ENCODE data around the gene GRXCR1. TPM values are rescaled to one million over a fixed set of nuclear protein-coding genes. Genes with fewer than 3 reads are reported as not detected.

The GRXCR1 gene
- total and polyA plus RNA-seq, 7 donors, result not detected

- H3K4me1 ChIP-seq, result no peaks in the 10 kb centered on the region
- H3K9me3 ChIP-seq, result no peaks in the 10 kb centered on the region
- ATAC-seq, result no peak
- no peak overlapping the region for H3K27ac ChIP-seq
- no peak for DNase-seq
- intact Hi-C loops (cut with DNase I), result no loop called here
- H3K4me3 ChIP-seq, result no peak overlapping the region
- H3K27me3 ChIP-seq (ENCODE audit: insufficient read depth in 3 of 3, low read length in 2 of 3), result no peaks in the 10 kb centered on the region
- TF ChIP-seq, protein P1, sequence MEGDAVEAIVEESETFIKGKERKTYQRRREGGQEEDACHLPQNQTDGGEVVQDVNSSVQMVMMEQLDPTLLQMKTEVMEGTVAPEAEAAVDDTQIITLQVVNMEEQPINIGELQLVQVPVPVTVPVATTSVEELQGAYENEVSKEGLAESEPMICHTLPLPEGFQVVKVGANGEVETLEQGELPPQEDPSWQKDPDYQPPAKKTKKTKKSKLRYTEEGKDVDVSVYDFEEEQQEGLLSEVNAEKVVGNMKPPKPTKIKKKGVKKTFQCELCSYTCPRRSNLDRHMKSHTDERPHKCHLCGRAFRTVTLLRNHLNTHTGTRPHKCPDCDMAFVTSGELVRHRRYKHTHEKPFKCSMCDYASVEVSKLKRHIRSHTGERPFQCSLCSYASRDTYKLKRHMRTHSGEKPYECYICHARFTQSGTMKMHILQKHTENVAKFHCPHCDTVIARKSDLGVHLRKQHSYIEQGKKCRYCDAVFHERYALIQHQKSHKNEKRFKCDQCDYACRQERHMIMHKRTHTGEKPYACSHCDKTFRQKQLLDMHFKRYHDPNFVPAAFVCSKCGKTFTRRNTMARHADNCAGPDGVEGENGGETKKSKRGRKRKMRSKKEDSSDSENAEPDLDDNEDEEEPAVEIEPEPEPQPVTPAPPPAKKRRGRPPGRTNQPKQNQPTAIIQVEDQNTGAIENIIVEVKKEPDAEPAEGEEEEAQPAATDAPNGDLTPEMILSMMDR (IDR thresholded peaks at IDR 0.05), result no peak
- WGBS, 3 donors, result 28 to 45% (median 31%) methylated on average over 3 of the region's 3 CpGs
- H3K36me3 ChIP-seq (ENCODE audit: insufficient read depth in 1 of 2, low read depth in 1 of 2), result no peaks in the 10 kb centered on the region
These were observed 35.4 kb downstream of the GRXCR1 start for GRCh38 chr4:42927946-42928345.

- Histone ChIP-seq H3K4me1 (no peaks in the 10 kb centered on the region), H3K27ac (no peak overlapping the region), H3K4me3 (no peak overlapping the region), H3K36me3 (ENCODE audit: insufficient read depth in 1 of 2, low read depth in 1 of 2) (no peaks in the 10 kb centered on the region), H3K27me3 (ENCODE audit: insufficient read depth in 3 of 3, low read length in 2 of 3) (no peaks in the 10 kb centered on the region), H3K9me3 (no peaks in the 10 kb centered on the region)
- TF ChIP-seq, protein P1 (IDR thresholded peaks at IDR 0.05), result no peak
- DNase-seq (no peak), ATAC-seq (no peak)
- intact Hi-C loops (cut with DNase I), result no loop called here
These were observed 36.1 kb downstream of the GRXCR1 start for GRCh38 chr4:42928582-42928981.

DNA sequence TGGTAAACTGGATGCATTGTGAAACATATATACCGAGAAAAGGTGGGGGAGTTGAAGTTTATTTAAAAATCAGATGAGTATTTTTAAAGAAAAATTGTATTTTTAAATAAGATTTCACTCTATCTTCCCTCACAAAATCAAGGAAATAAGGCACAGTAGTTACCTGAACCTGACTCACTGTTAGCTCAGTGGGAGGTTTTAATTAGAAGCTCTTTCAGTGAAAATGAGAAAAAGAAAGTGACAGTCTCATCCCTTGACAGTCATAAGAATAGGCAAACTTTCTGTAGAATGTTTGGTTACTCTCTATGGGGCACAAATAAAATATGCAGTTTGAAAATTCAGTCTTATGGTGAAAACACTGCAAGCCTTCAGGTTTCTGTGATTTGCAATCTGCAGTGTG lies 49.7 kb downstream of the GRXCR1 start:
- no peak for DNase-seq
- Histone ChIP-seq H3K36me3 (ENCODE audit: insufficient read depth in 1 of 2, low read depth in 1 of 2) (no peaks in the 10 kb centered on the region), H3K4me1 (no peaks in the 10 kb centered on the region), H3K27ac (no peak overlapping the region), H3K4me3 (no peak overlapping the region), H3K9me3 (no peaks in the 10 kb centered on the region), H3K27me3 (ENCODE audit: insufficient read depth in 3 of 3, low read length in 2 of 3) (no peaks in the 10 kb centered on the region)
- 74 to 87% (median 80%) methylated on average over 1 of the region's 1 CpG for WGBS, 3 donors
- intact Hi-C loops (cut with DNase I), result no loop called here
- TF ChIP-seq, protein P1 (IDR thresholded peaks at IDR 0.05), result no peak
- ATAC-seq, result no peak

DNA sequence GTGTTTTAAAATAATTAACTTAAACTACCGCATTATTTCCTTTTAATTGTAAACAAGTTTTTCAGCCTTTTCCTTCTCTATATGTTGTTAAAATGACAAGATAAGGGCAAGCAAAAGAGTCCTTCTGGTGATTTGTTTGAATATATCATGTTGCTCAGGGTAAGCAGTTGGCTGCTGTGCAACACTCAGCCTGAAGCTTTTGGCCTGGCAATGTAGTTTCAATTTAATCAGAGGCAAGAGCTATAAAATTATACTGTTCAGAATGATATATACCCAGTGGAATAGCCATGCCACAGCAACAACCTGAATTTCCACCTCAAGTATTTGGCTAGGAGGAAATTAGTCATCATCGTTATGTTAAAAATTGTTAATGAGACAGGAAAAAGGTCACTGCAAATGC lies 53.4 kb downstream of the GRXCR1 start:
- intact Hi-C loops (cut with DNase I), result no loop called here
- ATAC-seq (no peak), DNase-seq (no peak)
- TF ChIP-seq, protein P1 (IDR thresholded peaks at IDR 0.05), result no peak
- WGBS, 3 donors, result 84 to 89% (median 87%) methylated on average over 2 of the region's 2 CpGs
- H3K4me3 ChIP-seq, result no peak overlapping the region
- H3K27ac ChIP-seq, result no peak overlapping the region
- H3K27me3 ChIP-seq (ENCODE audit: insufficient read depth in 3 of 3, low read length in 2 of 3), result no peaks in the 10 kb centered on the region
- H3K4me1 ChIP-seq, result no peaks in the 10 kb centered on the region
- H3K9me3 ChIP-seq, result no peaks in the 10 kb centered on the region
- H3K36me3 ChIP-seq (ENCODE audit: insufficient read depth in 1 of 2, low read depth in 1 of 2), result no peaks in the 10 kb centered on the region

DNA sequence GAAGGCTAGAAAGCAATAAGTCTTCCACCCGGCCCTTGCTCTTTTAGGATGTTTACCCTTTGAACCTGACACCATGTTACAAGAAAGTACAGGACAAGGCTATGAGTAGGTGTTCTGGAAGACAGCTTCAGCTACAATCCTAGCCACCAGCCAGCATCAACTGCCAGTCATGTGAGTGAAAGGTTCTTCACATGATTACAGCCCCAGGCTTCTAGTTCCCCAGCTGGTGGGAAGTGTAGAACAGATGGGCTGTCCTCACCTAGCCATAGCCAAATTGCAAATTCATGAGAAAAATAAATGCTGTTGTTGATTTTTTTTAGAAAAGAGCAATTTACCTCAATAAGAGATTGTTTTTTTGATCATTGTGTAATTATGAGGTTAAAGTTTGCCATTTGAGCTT lies 60.8 kb downstream of the GRXCR1 start:
- ATAC-seq, result no peak
- TF ChIP-seq, protein P1 (IDR thresholded peaks at IDR 0.05), result no peak
- no peak overlapping the region for H3K27ac ChIP-seq
- intact Hi-C loops (cut with DNase I), result no loop called here
- H3K36me3 ChIP-seq (ENCODE audit: insufficient read depth in 1 of 2, low read depth in 1 of 2), result no peaks in the 10 kb centered on the region
- no peaks in the 10 kb centered on the region for H3K4me1 ChIP-seq
- WGBS, 3 donors, result 48 to 54% (median 49%) methylated on average over 1 of the region's 1 CpG
- DNase-seq, result no peak
- H3K9me3 ChIP-seq, result no peaks in the 10 kb centered on the region
- H3K27me3 ChIP-seq (ENCODE audit: insufficient read depth in 3 of 3, low read length in 2 of 3), result no peaks in the 10 kb centered on the region
- H3K4me3 ChIP-seq, result no peak overlapping the region

Measured in psoas muscle (tissue), 8 donors.